ENCODE measurements around the gene FANCG.

The FANCG gene

GRCh38 chr9:35079426-35080341, at the start of gene FANCG:
TSS of gene FANCG (minus strand) at chr9:35079942. CDS start at chr9:35079524, 418 bp downstream.
- no peaks in the 10 kb centered on the region for H3K36me3 Mint-ChIP-seq
- H3K4me1 Mint-ChIP-seq (ENCODE audit: low read depth), result peaks cover 16% of the 10 kb centered on the region

GRCh38 chr9:35116898-35117551, 37.3 kb upstream of the FANCG start:
- Mint-ChIP-seq H3K4me1 (ENCODE audit: low read depth) (peaks cover 41% of the 10 kb centered on the region), H3K36me3 (no peaks in the 10 kb centered on the region), H3K4me3 (peak overlapping the region; percentile 91), H3K9me3 (ENCODE audit: low read depth) (no peaks in the 10 kb centered on the region), H3K27me3 (no peaks in the 10 kb centered on the region), H3K27ac (peak overlapping the region; percentile 88)

More at GRCh38 chr9:35079426-35080341, at the start of gene FANCG:
- Mint-ChIP-seq H3K27me3 (no peaks in the 10 kb centered on the region), H3K4me3 (peak within 1 kb of the TSS; percentile 98), H3K9me3 (ENCODE audit: low read depth) (no peaks in the 10 kb centered on the region), H3K27ac (peak within 1 kb of the TSS; percentile 97)

GRCh38 chr9:35116539-35116897, 36.8 kb upstream of the FANCG start:
- Mint-ChIP-seq H3K27ac (peak overlapping the region; percentile 88), H3K4me3 (peak overlapping the region; percentile 91), H3K27me3 (no peaks in the 10 kb centered on the region), H3K9me3 (ENCODE audit: low read depth) (no peaks in the 10 kb centered on the region), H3K36me3 (no peaks in the 10 kb centered on the region), H3K4me1 (ENCODE audit: low read depth) (peaks cover 46% of the 10 kb centered on the region)

- H3K27me3 Mint-ChIP-seq, result no peaks in the 10 kb centered on the region
- peak within 1 kb of the TSS; percentile 88 for H3K27ac Mint-ChIP-seq
- H3K36me3 Mint-ChIP-seq, result no peaks in the 10 kb centered on the region
- peaks cover 49% of the 10 kb centered on the region for H3K4me1 Mint-ChIP-seq (ENCODE audit: low read depth)
- H3K9me3 Mint-ChIP-seq (ENCODE audit: low read depth), result no peaks in the 10 kb centered on the region
- H3K4me3 Mint-ChIP-seq, result peak within 1 kb of the TSS; percentile 91
Measured at GRCh38 chr9:35115680-35116538, 36.2 kb upstream of the FANCG start, which contains the start of gene ATOSB. TSS of gene ATOSB (minus strand) at chr9:35115862. CDS start at chr9:35108274, 7,588 bp downstream.

- peak overlapping the region; percentile 91 for H3K4me3 Mint-ChIP-seq
- peak overlapping the region; percentile 50 for H3K27ac Mint-ChIP-seq
- no peaks in the 10 kb centered on the region for H3K27me3 Mint-ChIP-seq
- H3K36me3 Mint-ChIP-seq, result no peaks in the 10 kb centered on the region
- H3K9me3 Mint-ChIP-seq (ENCODE audit: low read depth), result no peaks in the 10 kb centered on the region
- peaks cover 56% of the 10 kb centered on the region for H3K4me1 Mint-ChIP-seq (ENCODE audit: low read depth)
Measured at GRCh38 chr9:35114840-35115628, 35.3 kb upstream of the FANCG start.

GRCh38 chr9:35114113-35114839, 34.5 kb upstream of the FANCG start:
- H3K9me3 Mint-ChIP-seq (ENCODE audit: low read depth), result no peaks in the 10 kb centered on the region
- peaks cover 62% of the 10 kb centered on the region for H3K4me1 Mint-ChIP-seq (ENCODE audit: low read depth)
- H3K27me3 Mint-ChIP-seq, result no peaks in the 10 kb centered on the region
- peak overlapping the region; percentile 77 for H3K27ac Mint-ChIP-seq
- H3K36me3 Mint-ChIP-seq, result no peaks in the 10 kb centered on the region
- H3K4me3 Mint-ChIP-seq, result peak overlapping the region; percentile 91

- Mint-ChIP-seq H3K9me3 (ENCODE audit: low read depth) (no peaks in the 10 kb centered on the region), H3K27me3 (no peaks in the 10 kb centered on the region), H3K4me3 (peak overlapping the region; percentile 81), H3K27ac (peak overlapping the region; percentile 81), H3K36me3 (no peaks in the 10 kb centered on the region), H3K4me1 (ENCODE audit: low read depth) (peaks cover 62% of the 10 kb centered on the region)
Measured at GRCh38 chr9:35112257-35113020, 32.7 kb upstream of the FANCG start.

- Mint-ChIP-seq H3K4me1 (ENCODE audit: low read depth) (peaks cover 56% of the 10 kb centered on the region), H3K27ac (peak overlapping the region; percentile 81), H3K27me3 (no peaks in the 10 kb centered on the region), H3K9me3 (ENCODE audit: low read depth) (no peaks in the 10 kb centered on the region), H3K4me3 (peak overlapping the region; percentile 81), H3K36me3 (no peaks in the 10 kb centered on the region)
Measured at GRCh38 chr9:35111001-35111933, 31.5 kb upstream of the FANCG start.

- H3K4me3 Mint-ChIP-seq, result peak overlapping the region; percentile 81
- peaks cover 2% of the 10 kb centered on the region for H3K36me3 Mint-ChIP-seq
- H3K4me1 Mint-ChIP-seq (ENCODE audit: low read depth), result peaks cover 49% of the 10 kb centered on the region
- H3K9me3 Mint-ChIP-seq (ENCODE audit: low read depth), result no peaks in the 10 kb centered on the region
- H3K27ac Mint-ChIP-seq, result no peak overlapping the region
- H3K27me3 Mint-ChIP-seq, result no peaks in the 10 kb centered on the region
Measured at GRCh38 chr9:35110327-35110761, 30.6 kb upstream of the FANCG start.

- Mint-ChIP-seq H3K27me3 (no peaks in the 10 kb centered on the region), H3K4me3 (no peak overlapping the region), H3K27ac (no peak overlapping the region), H3K9me3 (ENCODE audit: low read depth) (no peaks in the 10 kb centered on the region), H3K4me1 (ENCODE audit: low read depth) (peaks cover 36% of the 10 kb centered on the region), H3K36me3 (peaks cover 2% of the 10 kb centered on the region)
Measured at GRCh38 chr9:35108946-35109575, 29.3 kb upstream of the FANCG start.

- H3K36me3 Mint-ChIP-seq, result peaks cover 2% of the 10 kb centered on the region
- H3K4me1 Mint-ChIP-seq (ENCODE audit: low read depth), result peaks cover 33% of the 10 kb centered on the region
- H3K27ac Mint-ChIP-seq, result no peak overlapping the region
- no peak overlapping the region for H3K4me3 Mint-ChIP-seq
- no peaks in the 10 kb centered on the region for H3K9me3 Mint-ChIP-seq (ENCODE audit: low read depth)
- H3K27me3 Mint-ChIP-seq, result no peaks in the 10 kb centered on the region
Measured at GRCh38 chr9:35108461-35108860, 28.7 kb upstream of the FANCG start.
